MG63 (cell line): ENCODE results near the gene NXPH4. TPM values are rescaled to one million over a fixed set of nuclear protein-coding genes. Genes with fewer than 3 reads are reported as not detected.

Experiments used
- DNase-seq: peaks from one replicate; pipeline ENCODE4 v3.0.0-alpha.2; 2020
- H3K27me3 ChIP-seq: fragments of 250-450 bp; sonication (Bioruptor Pico); 2 replicates; pipeline ENCODE4 v1.5.1; 2020; ENCODE audit warnings: mild to moderate bottlenecking, moderate library complexity
- H3K36me3 ChIP-seq: fragments of 250-450 bp; sonication (Bioruptor Pico); 2 replicates; pipeline ENCODE4 v1.5.1; 2020; ENCODE audit warnings: mild to moderate bottlenecking, moderate library complexity
- H3K4me3 ChIP-seq: fragments of 250-450 bp; sonication (Bioruptor Pico); 2 replicates; pipeline ENCODE4 v1.5.1; 2020; ENCODE audit warnings: mild to moderate bottlenecking, moderate library complexity
- H3K9me3 ChIP-seq: fragments of 250-450 bp; sonication (Bioruptor Pico); 2 replicates; pipeline ENCODE4 v1.5.1; 2020; ENCODE audit warnings: mild to moderate bottlenecking, moderate library complexity
- total RNA-seq: library from RNA; depleted of rRNA; stranded (reverse); fragments of >200 nt; shearing (Covaris generic); gene quantifications from 2 replicates; pipeline ENCODE4 v1.2.3, GENCODE V29; 2014; ENCODE audit warnings: low replicate concordance; rRNA removed

The NXPH4 gene
- total RNA-seq, 1 experiment from 2014 or later = not detected

DNA sequence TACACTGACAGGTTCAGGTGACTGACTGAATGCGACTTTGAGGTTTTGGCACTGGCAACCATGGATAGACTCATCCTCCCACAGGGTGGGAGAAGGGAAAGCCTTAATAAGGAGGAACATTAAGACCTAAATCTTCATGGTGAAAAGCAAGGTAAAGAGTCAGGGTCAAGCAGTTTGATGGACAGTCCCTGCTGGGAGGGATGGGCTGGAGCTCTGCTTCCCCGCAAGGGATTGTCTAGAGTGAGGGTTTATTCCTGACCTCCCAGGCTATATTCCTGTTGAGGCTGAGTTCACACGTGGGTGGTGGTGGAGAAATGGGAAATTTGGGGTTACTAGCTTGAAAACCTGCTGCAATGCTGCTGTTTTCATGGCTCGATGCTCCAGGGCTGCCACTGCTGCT, 43.8 kb downstream of the NXPH4 start:
- Histone ChIP-seq H3K27me3 (no peaks in the 10 kb centered on the region), H3K9me3 (no peaks in the 10 kb centered on the region), H3K36me3 (peaks cover 33% of the 10 kb centered on the region), H3K4me3 (no peak overlapping the region)
- no peak for DNase-seq

DNA sequence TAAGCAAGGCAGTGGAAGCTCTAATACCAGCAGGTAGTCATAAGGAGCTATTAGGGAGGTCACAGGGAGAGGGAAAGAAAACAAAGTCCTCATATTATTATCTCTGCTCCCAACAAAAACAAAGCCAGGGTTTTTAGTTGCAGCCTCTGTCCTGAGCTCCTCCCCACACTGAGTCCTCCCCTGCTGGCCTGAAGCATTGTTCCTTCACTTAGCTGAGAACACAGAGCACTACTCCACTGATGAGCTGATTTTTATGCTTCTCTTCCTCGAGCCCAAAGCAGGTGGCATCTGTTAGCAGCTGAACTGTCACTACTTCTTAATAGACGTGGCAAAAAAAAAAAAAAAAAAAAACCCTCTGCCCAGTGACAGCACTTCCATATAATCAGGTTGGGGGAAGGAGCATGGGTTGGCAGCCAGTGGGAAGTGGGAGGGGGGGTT, 44.9 kb downstream of the NXPH4 start:
- DNase-seq = no peak
- H3K36me3 ChIP-seq = peaks cover 30% of the 10 kb centered on the region
- H3K9me3 ChIP-seq = no peaks in the 10 kb centered on the region
- no peak overlapping the region for H3K4me3 ChIP-seq
- H3K27me3 ChIP-seq = no peaks in the 10 kb centered on the region

DNA sequence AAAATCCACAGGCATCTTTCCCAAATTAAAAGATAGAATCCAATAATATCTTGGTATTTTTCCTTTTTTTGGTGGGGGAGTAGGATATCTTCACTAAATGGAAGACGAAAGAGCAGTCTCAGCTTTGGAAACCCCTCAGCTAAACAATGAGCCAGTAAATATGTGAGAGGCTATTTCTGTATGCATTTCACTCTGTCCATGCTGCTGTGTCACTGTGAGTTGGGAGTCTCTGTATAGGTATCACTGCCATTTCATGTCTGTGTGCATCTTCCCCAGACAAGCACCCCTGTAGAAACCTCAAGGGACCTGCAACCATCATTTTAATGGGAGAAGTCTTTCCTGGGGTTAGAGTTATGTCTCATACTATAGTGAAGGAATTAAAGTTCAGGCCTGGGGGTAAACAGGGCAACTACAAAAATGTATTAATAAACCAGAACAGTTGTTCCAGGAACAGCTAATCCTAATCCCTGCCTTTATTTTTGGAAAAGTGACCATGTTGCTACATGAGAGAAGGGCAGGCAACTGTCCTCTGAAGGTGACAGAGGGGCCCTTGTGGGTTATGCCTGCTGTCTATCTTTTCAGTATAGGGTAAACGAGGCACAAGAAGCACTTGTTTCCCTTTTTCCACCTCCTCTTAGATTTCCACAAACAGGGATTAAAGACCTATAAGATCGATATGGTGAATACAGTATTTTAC, 45.7 kb downstream of the NXPH4 start:
- H3K4me3 ChIP-seq = no peak overlapping the region
- no peaks in the 10 kb centered on the region for H3K9me3 ChIP-seq
- H3K36me3 ChIP-seq = peaks cover 35% of the 10 kb centered on the region
- DNase-seq = no peak
- H3K27me3 ChIP-seq = no peaks in the 10 kb centered on the region

DNA sequence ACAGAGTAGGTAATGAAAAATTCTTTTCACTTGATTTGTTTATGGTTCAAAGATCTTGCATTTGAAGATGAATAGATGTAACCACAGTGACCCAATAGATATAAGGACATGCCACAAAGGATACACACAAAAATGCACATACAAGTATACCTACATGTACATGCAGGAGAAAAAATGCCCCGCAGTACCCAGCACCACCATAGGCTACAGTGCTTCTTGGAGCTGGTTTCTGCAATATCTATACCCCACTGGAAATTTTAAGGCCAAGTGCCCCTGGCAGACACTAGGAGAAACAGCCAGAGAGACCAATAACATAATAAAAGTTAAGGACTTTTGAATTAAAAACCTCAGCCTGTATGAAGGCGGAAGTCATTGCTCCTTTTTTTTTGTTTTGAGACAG, 46.5 kb downstream of the NXPH4 start:
- no peaks in the 10 kb centered on the region for H3K9me3 ChIP-seq
- no peak overlapping the region for H3K4me3 ChIP-seq
- DNase-seq = no peak
- peaks cover 38% of the 10 kb centered on the region for H3K36me3 ChIP-seq
- H3K27me3 ChIP-seq = no peaks in the 10 kb centered on the region

DNA sequence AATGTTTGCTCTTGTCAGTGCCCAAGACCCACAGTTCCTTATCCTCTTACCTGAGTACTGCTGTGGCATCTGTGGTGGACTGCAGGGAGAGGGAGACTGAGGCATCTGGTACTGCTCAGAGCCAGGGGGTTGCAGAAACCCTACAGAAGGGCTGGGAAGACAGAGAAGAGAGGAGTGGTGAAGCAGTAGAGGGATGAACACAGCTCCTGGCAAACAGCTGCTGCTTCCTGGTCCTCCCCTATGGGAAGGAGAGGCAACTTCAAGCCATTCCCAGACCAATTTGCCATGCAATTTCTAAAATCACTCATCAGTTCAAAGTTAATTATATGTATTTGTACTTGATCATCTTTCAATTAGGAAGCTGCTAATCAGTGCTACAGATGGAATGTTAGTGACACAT, 50.1 kb downstream of the NXPH4 start:
- Histone ChIP-seq H3K27me3 (no peaks in the 10 kb centered on the region), H3K9me3 (no peaks in the 10 kb centered on the region), H3K36me3 (peaks cover 34% of the 10 kb centered on the region), H3K4me3 (no peak overlapping the region)
- no peak for DNase-seq

DNA sequence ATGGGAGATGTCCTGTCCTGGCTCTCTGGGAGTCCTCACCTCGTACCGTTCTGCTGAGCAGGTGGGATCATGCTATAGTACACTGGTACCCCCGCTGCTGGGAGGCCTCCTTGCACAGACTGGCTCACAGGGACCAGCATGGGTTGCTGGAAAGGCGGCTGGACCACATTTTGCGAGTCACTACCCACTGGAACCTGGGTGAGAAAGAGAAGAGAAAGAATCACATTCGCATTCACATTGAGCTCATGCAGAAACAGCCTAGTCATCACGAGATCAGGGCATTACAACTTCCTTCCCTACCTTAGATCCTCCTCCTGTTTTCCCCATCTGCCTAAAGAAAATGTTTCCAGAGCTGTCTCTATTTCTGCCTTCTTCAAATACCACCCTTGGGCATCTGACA, 51.7 kb downstream of the NXPH4 start:
- Histone ChIP-seq H3K36me3 (peaks cover 32% of the 10 kb centered on the region), H3K4me3 (no peak overlapping the region), H3K27me3 (no peaks in the 10 kb centered on the region), H3K9me3 (no peaks in the 10 kb centered on the region)
- no peak for DNase-seq

DNA sequence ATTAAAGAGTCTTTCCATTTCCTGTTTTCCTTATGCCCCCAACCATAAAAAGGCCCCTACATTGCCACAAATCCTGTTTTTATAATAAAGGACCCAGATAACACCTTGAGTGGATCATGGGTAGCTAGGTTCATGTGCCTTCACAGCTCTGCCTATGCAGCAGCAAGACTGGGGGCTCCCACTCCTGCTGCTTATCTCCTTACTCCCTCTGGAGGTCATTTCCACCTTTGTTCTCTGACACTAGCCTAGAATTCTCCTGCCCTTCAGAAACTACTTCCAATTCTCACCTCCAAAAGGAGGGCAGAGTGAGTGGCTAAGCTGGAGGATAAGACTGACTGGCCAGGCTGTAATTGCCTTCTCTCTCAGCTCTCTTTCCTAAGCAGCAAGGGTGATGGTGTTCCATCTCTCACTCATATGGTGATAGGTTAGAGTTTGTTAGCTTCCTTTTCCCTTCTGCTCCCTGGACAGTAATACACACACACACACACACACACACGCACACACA, 54.4 kb downstream of the NXPH4 start:
- peaks cover 29% of the 10 kb centered on the region for H3K36me3 ChIP-seq
- H3K9me3 ChIP-seq = no peaks in the 10 kb centered on the region
- H3K27me3 ChIP-seq = no peaks in the 10 kb centered on the region
- no peak overlapping the region for H3K4me3 ChIP-seq
- DNase-seq = no peak

DNA sequence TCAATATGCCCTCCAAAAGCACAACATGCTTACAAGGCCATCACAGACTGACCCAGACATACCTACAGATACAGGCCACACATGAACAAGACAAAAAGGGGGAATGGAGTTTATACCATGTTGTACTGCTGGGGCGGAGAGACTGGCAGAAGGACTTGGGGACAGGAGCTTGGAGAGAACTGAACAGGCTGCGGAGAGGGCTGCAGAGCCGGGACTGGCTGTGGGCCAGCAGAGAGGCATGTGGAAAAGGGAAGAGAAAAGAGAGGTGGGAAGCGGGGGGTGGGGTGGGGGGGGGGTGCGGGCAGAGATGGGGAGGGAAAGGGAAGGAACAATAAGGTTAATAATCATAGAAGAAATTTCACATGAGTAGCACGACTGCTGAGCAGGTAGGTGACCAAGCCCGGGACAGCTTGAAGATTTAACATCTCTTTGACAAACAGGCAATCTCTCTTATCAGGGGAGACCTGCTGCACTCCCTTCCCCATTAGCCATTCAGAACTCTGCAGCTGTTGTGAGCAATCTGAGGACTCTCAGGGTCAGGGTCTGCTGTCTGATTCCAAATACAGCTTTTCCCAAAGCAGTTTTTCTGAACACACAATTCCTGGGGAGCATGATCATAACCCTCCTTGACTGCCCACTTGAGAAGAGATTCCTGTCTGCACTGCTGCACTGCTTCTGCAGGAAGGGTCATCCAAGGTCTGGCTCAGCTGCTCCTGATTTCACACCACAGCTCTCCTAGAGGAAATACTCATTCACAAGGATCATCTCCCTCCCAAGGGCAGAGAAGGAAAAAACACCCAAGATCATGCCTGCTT, 56.0 kb downstream of the NXPH4 start:
- Histone ChIP-seq H3K27me3 (no peaks in the 10 kb centered on the region), H3K9me3 (no peaks in the 10 kb centered on the region), H3K36me3 (peaks cover 25% of the 10 kb centered on the region), H3K4me3 (no peak overlapping the region)
- no peak for DNase-seq

DNA sequence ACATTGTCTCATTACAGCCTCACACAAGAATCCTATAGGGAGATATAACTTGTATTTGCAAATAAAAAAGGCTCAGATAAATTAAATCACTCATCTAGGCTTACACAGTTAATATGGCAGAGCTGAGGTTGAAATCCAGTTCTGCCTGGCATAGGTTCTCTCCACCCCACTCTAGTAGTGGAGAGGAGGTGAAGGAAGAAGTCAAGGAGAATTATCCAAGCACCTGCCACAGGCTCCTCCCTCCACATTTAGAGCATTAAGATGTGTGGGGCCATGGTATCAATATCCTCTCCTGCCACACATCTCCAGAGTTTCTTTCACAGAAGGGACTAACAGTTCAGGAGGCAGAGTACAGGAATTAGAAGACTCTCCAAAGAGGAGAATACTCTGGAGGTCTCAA, 56.9 kb downstream of the NXPH4 start:
- DNase-seq = no peak
- H3K4me3 ChIP-seq = no peak overlapping the region
- no peaks in the 10 kb centered on the region for H3K27me3 ChIP-seq
- peaks cover 25% of the 10 kb centered on the region for H3K36me3 ChIP-seq
- no peaks in the 10 kb centered on the region for H3K9me3 ChIP-seq

Other genes starting within 250 kb of the NXPH4 start
- gene ZBTB39, start 210.2 kb upstream of the NXPH4 start, total RNA-seq = 3.1 and 3.3 TPM in 2 replicates
- gene TAC3, start 200.3 kb upstream of the NXPH4 start, total RNA-seq = 0.36 TPM in 1 of 2 replicates, not detected in the other
- not detected in 2 replicates for gene MYO1A, start 166.7 kb upstream of the NXPH4 start, total RNA-seq
- gene NEMP1, start 138.0 kb upstream of the NXPH4 start, total RNA-seq = 14.6 and 14.9 TPM in 2 replicates
- 28.7 and 45.1 TPM in 2 replicates for gene NAB2, start 127.7 kb upstream of the NXPH4 start, total RNA-seq
- gene STAT6, start 105.4 kb upstream of the NXPH4 start, total RNA-seq = 53.6 and 59.7 TPM in 2 replicates
- gene LRP1, start 88.3 kb upstream of the NXPH4 start, total RNA-seq = 29.1 and 39.0 TPM in 2 replicates
- not detected in 2 replicates for gene LRP1-AS, start 69.2 kb upstream of the NXPH4 start, total RNA-seq
- 232 and 343 TPM in 2 replicates for gene SHMT2, start 12.9 kb downstream of the NXPH4 start, total RNA-seq
- gene STAC3, start 34.4 kb downstream of the NXPH4 start, total RNA-seq = 0.86 TPM in 1 of 2 replicates, not detected in the other
- gene R3HDM2, start 214.2 kb downstream of the NXPH4 start, total RNA-seq = 8.2 and 8.7 TPM in 2 replicates
- not detected in 2 replicates for gene INHBC, start 218.0 kb downstream of the NXPH4 start, total RNA-seq
- 3.5 and 7.4 TPM in 2 replicates for gene INHBE, start 238.5 kb downstream of the NXPH4 start, total RNA-seq
- 0.03 TPM in 1 of 2 replicates, not detected in the other for gene GLI1, start 243.0 kb downstream of the NXPH4 start, total RNA-seq